ENCODE data around the gene DCST1.

Gene DCST1

DNA sequence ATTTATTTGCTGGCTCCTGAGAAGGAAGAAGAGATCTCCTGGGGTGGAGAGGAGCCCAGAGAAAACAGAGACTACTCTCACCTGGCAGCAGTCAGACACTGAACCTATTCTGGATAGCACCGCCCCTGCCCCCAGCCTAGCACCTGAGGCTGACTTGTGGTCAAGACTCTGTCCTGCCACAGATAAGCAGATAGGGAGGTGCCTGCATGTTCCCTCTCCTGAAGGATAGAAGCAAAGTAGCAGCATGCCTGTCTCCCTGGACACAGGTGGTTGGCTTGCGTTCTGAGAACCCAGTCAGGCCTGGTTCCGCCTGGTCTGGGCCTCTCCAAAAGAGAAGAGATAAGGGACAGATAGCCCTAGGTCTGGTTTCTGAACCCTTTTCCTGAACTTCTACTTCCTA is 43.7 kb downstream of the DCST1 start:
- H3K4me1 Mint-ChIP-seq, result peaks cover 54% of the 10 kb centered on the region
- DNase-seq (no peak), ATAC-seq (no peak)
- no peak overlapping the region for H3K4me3 Mint-ChIP-seq
- H3K9me3 Mint-ChIP-seq, result no peaks in the 10 kb centered on the region
- peaks cover 39% of the 10 kb centered on the region for H3K27me3 Mint-ChIP-seq
- no peak overlapping the region for H3K27ac Mint-ChIP-seq

DNA sequence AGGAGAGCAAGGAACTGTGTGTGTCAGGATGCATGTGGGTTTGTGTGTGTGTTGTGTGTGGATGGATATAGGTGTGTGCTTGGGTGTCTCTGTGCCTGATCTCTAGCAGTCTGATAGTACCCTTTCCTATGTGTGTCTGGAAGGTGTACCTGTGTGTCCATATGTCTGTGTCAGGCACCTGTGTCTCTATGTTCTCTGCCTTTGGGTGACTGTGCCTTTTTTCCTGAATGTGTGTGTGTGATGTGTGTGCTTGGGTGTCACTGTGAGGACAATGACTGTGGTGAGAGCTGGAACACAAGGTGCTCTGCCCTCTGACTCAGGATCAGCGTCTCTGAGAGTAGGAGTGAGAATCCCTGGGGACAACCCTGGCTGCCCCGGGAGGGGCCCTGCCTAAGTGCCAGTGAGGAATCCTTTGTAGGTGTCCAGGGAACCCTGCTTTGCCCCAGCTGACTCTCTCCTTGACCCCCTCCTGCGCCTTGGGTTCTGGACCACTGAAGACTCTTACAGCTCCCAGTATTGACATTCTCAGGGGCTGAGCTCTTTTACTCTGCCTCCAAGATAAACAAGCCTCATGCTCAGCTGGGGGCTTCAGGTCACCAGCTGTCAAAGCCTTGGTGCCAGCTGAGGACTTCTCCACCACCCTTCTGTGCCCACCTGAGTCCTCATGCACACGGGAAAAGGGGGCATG is 44.3 kb downstream of the DCST1 start:
- no peak for ATAC-seq
- Mint-ChIP-seq H3K9me3 (no peaks in the 10 kb centered on the region), H3K27ac (no peak overlapping the region), H3K4me1 (peaks cover 58% of the 10 kb centered on the region), H3K27me3 (peaks cover 44% of the 10 kb centered on the region), H3K4me3 (peak overlapping the region in 1 of 2 donors; percentile 60)
- DNase-seq, result no peak

- H3K9me3 Mint-ChIP-seq, result no peaks in the 10 kb centered on the region
- peaks cover 58% of the 10 kb centered on the region for H3K4me1 Mint-ChIP-seq
- DNase-seq, result peak; percentile 47 to 57
- peaks cover 52% of the 10 kb centered on the region for H3K27me3 Mint-ChIP-seq
- no peak within 1 kb of the TSS for H3K27ac Mint-ChIP-seq
- ATAC-seq, result peak; percentile 28
- H3K4me3 Mint-ChIP-seq, result peak within 1 kb of the TSS; percentile 81 to 82
Measured at GRCh38 chr1:155078469-155079209, 45.0 kb downstream of the DCST1 start, which contains the start of gene EFNA3. Gene EFNA3, plus strand, starts transcription at chr1:155078837. Its CDS starts 105 bp downstream, at chr1:155078942.

DNA sequence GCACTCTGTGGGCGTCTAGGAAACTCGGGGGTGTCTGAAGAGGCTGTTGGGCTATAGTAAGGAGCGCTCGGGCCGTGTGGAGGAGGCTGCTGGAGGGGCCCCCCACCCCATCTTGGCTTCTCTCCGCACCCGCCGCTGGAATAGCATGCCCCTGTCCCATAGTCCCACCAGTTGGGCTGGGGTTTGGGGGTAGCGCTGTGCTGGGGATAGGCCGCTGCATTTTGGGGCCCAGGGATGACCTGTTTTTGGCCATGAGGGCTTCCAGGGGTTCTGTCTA is 45.5 kb downstream of the DCST1 start:
- H3K4me1 Mint-ChIP-seq, result peaks cover 58% of the 10 kb centered on the region
- H3K27me3 Mint-ChIP-seq, result peaks cover 57% of the 10 kb centered on the region
- H3K9me3 Mint-ChIP-seq, result no peaks in the 10 kb centered on the region
- no peak overlapping the region for H3K27ac Mint-ChIP-seq
- peak overlapping the region; percentile 81 to 82 for H3K4me3 Mint-ChIP-seq
- no peak for DNase-seq
- peak; percentile 5 for ATAC-seq

GRCh38 chr1:155079487-155080311 is 46.1 kb downstream of the DCST1 start:
- H3K27me3 Mint-ChIP-seq, result peaks cover 61% of the 10 kb centered on the region

GRCh38 chr1:155080312-155081228 is 46.9 kb downstream of the DCST1 start:
- no peak overlapping the region for H3K27ac Mint-ChIP-seq
- H3K4me1 Mint-ChIP-seq, result peaks cover 68% of the 10 kb centered on the region
- peak overlapping the region; percentile 18 to 67 for H3K4me3 Mint-ChIP-seq
- H3K27me3 Mint-ChIP-seq, result peaks cover 61% of the 10 kb centered on the region
- ATAC-seq, result no peak
- DNase-seq, result no peak
- H3K9me3 Mint-ChIP-seq, result no peaks in the 10 kb centered on the region

More at GRCh38 chr1:155079487-155080311, 46.1 kb downstream of the DCST1 start:
- Mint-ChIP-seq H3K4me1 (peaks cover 61% of the 10 kb centered on the region), H3K27ac (no peak overlapping the region), H3K4me3 (peak overlapping the region; percentile 81 to 82), H3K9me3 (no peaks in the 10 kb centered on the region)
- DNase-seq (no peak), ATAC-seq (peak; percentile 2)

GRCh38 chr1:155081472-155082300 is 48.1 kb downstream of the DCST1 start:
- Mint-ChIP-seq H3K27me3 (peaks cover 61% of the 10 kb centered on the region), H3K4me1 (peaks cover 77% of the 10 kb centered on the region), H3K9me3 (no peaks in the 10 kb centered on the region), H3K27ac (no peak overlapping the region), H3K4me3 (peak overlapping the region; percentile 59 to 79)
- ATAC-seq (no peak), DNase-seq (no peak)

DNA sequence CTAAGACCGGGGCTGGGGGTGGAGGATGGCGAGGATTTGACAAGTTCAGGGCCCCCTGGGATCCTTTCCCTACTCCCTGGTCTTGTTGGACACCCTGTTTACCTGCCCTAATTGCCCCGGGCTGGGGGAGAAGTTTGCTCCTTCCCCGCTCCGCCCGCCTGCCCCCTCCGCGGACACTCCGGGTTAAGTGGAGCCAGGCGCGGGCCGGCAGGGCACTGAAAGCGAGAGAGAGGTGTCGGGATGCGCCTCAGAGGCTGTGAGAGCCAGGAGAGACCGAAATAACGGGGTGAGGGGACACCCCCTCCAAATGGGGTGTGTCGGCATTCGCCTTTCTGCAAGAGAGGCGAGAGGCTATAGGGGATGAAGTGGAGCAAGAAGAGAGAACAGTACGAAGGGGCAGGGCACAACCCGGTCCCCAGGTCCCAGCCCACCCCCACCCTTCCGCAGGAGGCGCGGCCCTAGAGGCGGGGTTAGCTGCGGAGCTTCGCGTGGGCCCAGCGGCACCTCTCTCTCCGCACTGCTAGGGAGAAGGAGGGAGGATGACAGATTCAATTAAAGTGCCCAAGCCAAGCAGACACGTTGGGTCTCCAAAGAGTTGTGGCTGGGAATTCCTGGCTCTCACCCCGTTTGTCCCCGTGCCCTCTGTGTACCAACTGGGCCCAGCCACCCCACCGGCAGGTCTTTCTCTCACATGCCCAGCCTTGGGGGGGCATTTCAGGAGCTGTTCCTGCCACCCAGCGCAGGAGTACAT is 48.9 kb downstream of the DCST1 start:
- peak overlapping the region; percentile 42 to 79 for H3K4me3 Mint-ChIP-seq
- DNase-seq (no peak), ATAC-seq (no peak)
- peaks cover 61% of the 10 kb centered on the region for H3K27me3 Mint-ChIP-seq
- no peaks in the 10 kb centered on the region for H3K9me3 Mint-ChIP-seq
- peak overlapping the region in 1 of 2 donors; percentile 90 for H3K27ac Mint-ChIP-seq
- peaks cover 82% of the 10 kb centered on the region for H3K4me1 Mint-ChIP-seq

- Mint-ChIP-seq H3K9me3 (no peaks in the 10 kb centered on the region), H3K27ac (no peak overlapping the region), H3K4me3 (no peak overlapping the region), H3K27me3 (peaks cover 57% of the 10 kb centered on the region), H3K4me1 (peaks cover 80% of the 10 kb centered on the region)
- ATAC-seq (no peak), DNase-seq (no peak)
Measured at GRCh38 chr1:155083052-155083541, 49.5 kb downstream of the DCST1 start.

- Mint-ChIP-seq H3K9me3 (no peaks in the 10 kb centered on the region), H3K4me3 (peak overlapping the region; percentile 88 to 98), H3K27ac (peak overlapping the region in 1 of 2 donors; percentile 69), H3K27me3 (peaks cover 50% of the 10 kb centered on the region), H3K4me1 (peaks cover 74% of the 10 kb centered on the region)
- peak; percentile 49 to 54 for DNase-seq
- ATAC-seq, result no peak
Measured at GRCh38 chr1:155083865-155084721, 50.5 kb downstream of the DCST1 start.

DNA sequence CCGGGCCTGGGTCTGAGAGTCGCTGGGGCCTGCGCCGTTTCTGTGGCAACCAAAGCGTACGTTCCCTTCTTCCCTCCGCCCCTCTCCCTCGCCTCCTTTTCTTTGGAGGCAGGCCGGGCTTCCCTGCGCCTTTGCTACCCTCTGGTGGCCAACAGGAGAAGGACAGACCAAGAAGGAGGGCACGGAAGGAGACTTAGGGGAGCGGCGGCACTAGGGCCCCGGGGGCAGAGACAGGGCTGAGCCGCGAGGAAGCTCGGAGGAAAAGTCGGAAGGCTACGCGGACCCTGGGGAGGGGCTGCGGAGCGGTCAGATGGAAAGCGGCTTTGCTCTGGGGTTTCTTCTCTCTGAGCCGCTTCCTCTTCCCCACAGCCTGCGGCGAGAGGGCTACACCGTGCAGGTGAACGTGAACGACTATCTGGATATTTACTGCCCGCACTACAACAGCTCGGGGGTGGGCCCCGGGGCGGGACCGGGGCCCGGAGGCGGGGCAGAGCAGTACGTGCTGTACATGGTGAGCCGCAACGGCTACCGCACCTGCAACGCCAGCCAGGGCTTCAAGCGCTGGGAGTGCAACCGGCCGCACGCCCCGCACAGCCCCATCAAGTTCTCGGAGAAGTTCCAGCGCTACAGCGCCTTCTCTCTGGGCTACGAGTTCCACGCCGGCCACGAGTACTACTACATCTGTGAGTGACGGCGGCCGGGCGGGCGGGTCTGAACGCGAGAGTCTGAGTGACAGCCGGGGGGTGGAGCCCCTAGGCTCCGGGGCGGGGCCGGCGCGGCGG is 51.3 kb downstream of the DCST1 start:
- H3K4me3 Mint-ChIP-seq, result peak overlapping the region; percentile 88 to 98
- peak; percentile 87 for ATAC-seq
- peak; percentile 92 to 96 for DNase-seq
- H3K9me3 Mint-ChIP-seq, result no peaks in the 10 kb centered on the region
- H3K27me3 Mint-ChIP-seq, result peaks cover 42% of the 10 kb centered on the region
- peak overlapping the region; percentile 92 to 98 for H3K27ac Mint-ChIP-seq
- peaks cover 66% of the 10 kb centered on the region for H3K4me1 Mint-ChIP-seq

DNA sequence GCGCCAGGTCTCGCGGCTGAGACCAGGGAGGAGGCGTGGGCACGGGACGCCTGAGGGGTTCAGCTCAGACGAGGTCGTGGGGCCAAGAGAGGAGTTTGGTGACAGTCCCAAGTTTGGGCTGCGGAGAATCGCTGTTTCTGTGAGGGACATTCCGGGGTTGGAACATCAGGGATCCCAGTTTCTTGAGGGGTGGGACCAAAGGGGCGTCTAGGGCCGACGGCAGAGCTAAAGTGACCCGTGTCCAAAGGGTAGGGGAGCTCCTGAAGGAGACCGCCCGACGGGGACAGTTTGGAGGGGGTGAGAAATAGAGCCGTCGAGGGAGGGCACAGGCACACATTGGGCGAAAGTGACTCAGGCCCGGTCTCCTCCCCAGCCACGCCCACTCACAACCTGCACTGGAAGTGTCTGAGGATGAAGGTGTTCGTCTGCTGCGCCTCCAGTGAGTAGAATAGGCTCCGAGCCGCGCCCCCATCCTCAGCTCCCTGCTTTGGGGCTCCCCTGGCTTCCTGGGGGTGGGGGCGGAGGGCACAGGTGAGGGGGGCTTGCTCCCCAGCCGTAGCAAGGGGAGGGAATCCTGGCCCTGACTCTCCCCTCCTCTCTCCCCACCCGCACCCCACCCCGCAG is 52.0 kb downstream of the DCST1 start:
- peak overlapping the region; percentile 88 to 98 for H3K4me3 Mint-ChIP-seq
- peaks cover 37% of the 10 kb centered on the region for H3K27me3 Mint-ChIP-seq

More for the DNA sequence above, 52.0 kb downstream of the DCST1 start:
- DNase-seq (peak; percentile 79), ATAC-seq (peak; percentile 54)
- peak overlapping the region; percentile 92 to 98 for H3K27ac Mint-ChIP-seq
- H3K4me1 Mint-ChIP-seq, result peaks cover 60% of the 10 kb centered on the region
- no peaks in the 10 kb centered on the region for H3K9me3 Mint-ChIP-seq

Measured in stimulated activated naive CD8-positive, alpha-beta T cell treated with anti-CD3 and anti-CD28 coated beads, Interleukin-15, amount 100 ng/mL, for 72 hours (primary cell).